Panc1 (cell line): ENCODE results near the gene SDK1. TPM values are rescaled to one million over a fixed set of nuclear protein-coding genes. Genes with fewer than 3 reads are reported as not detected.

Experiments used
- ATAC-seq: fragments of 200-7000 bp; cut with Tn5 transposase; 2 replicates; pipeline ENCODE4 v1.9.1; 2020; ENCODE audit warnings: mild to moderate bottlenecking, moderate library complexity
- BruUV-seq: library from RNA; stranded (reverse); fragments of 400-500 nt; replicated peaks from 2 replicates; lab custom pipeline; 2021; lab: Mats Ljungman, UMichigan
- CTCF ChIA-PET: fragments of 300-600 bp; sonication (Branson Sonifier 250); formaldehyde crosslinking; loops from one replicate; lab custom pipeline; 2022; ENCODE audit warnings: antibody characterized with exemption; lab: Charles Lee
- POLR2A ChIA-PET: fragments of 300-600 bp; sonication (Branson Sonifier 250); formaldehyde crosslinking; loops from one replicate; lab custom pipeline; 2022; ENCODE audit warnings: antibody characterized with exemption; lab: Charles Lee
- DNase-seq: peaks from one replicate; pipeline ENCODE4 v3.0.0-alpha.2; 2010; ENCODE audit warnings: low read depth, low spot score
- H3K27ac ChIP-seq: 2 replicates; pipeline ENCODE4 v1.5.1; 2011; ENCODE audit warnings: mild to moderate bottlenecking, low read length, inconsistent platforms
- H3K27me3 ChIP-seq: fragments of 200-500 bp; sonication (Bioruptor generic); 2 replicates; pipeline ENCODE4 v1.6.0; 2014; ENCODE audit warnings: low read length, inconsistent platforms; ENCODE audit not compliant: control insufficient read depth, insufficient read depth
- H3K36me3 ChIP-seq: fragments of 200-500 bp; sonication (Bioruptor generic); 2 replicates; pipeline ENCODE4 v1.5.1; 2014; ENCODE audit warnings: inconsistent platforms, mild to moderate bottlenecking, low read length, moderate library complexity; ENCODE audit not compliant: control insufficient read depth, insufficient read depth
- H3K4me1 ChIP-seq: 2 replicates; pipeline ENCODE4 v1.5.1; 2011; ENCODE audit warnings: inconsistent platforms, mild to moderate bottlenecking, low read length, moderate library complexity; ENCODE audit not compliant: control insufficient read depth, insufficient read depth
- H3K4me3 ChIP-seq, 2 experiments: 2 replicates each; pipeline ENCODE4 v1.5.1; 2011 to 2012; ENCODE audit warnings: low read depth in 2 of 2, low read length in 2 of 2, mild to moderate bottlenecking in 2 of 2, inconsistent platforms in 1 of 2, moderate library complexity in 1 of 2
- H3K9me3 ChIP-seq: fragments of 200-500 bp; sonication (Bioruptor generic); 2 replicates; pipeline ENCODE4 v1.5.1; 2014; ENCODE audit warnings: low read depth, mild to moderate bottlenecking, inconsistent platforms, low read length, moderate library complexity; ENCODE audit not compliant: control insufficient read depth, insufficient read depth
- POLR2AphosphoS5 ChIP-seq: IDR thresholded peaks from 2 replicates; pipeline ENCODE4 v1.6.1; 2012; ENCODE audit warnings: mild to moderate bottlenecking, low read depth, low read length, moderate library complexity
- SIN3A ChIP-seq: IDR thresholded peaks from 2 replicates; pipeline ENCODE4 v1.6.1; 2012; ENCODE audit warnings: low read depth, mild to moderate bottlenecking, low read length, moderate library complexity, borderline replicate concordance; ENCODE audit not compliant: insufficient read depth
- TCF7L2 ChIP-seq: IDR thresholded peaks from 2 replicates; pipeline ENCODE4 v1.6.1; 2011; ENCODE audit warnings: mild to moderate bottlenecking, low read depth, low read length, inconsistent platforms
- in situ Hi-C: cut with HindIII; loops from 2 replicates; pipeline ENCODE4 v1.10.0; 2016; ENCODE audit warnings: low sequenced_read_pairs, low pct_unique_long_range_greater_than_20kb
- intact Hi-C: fragments of 100-400 bp; cut with micrococcal nuclease; formaldehyde crosslinking; loops from one replicate; pipeline ENCODE4 v1.10.0; 2022; ENCODE audit not compliant: unreplicated experiment
- total RNA-seq: library from RNA; stranded (reverse); gene quantifications from one replicate; pipeline ENCODE4 v1.2.1, GENCODE V29; 2021; ENCODE audit not compliant: unreplicated experiment
- TF ChIP-seq, protein P1 (sequence below): fragments of 450-650 bp; IDR thresholded peaks from 2 replicates; pipeline ENCODE4 v1.5.1; 2017; ENCODE audit warnings: mild to moderate bottlenecking
- TF ChIP-seq, protein P2 (sequence below), 2 experiments: IDR thresholded peaks; 2 replicates each; pipeline ENCODE4 v1.6.1; 2011 to 2012; ENCODE audit warnings: low read depth in 2 of 2, control low read depth in 1 of 2, low read length in 1 of 2, mild to moderate bottlenecking in 1 of 2, moderate library complexity in 1 of 2; ENCODE audit not compliant: insufficient read depth in 1 of 2

SDK1 gene
- total RNA-seq, 1 experiment from 2014 or later, result 47.4 TPM

DNA sequence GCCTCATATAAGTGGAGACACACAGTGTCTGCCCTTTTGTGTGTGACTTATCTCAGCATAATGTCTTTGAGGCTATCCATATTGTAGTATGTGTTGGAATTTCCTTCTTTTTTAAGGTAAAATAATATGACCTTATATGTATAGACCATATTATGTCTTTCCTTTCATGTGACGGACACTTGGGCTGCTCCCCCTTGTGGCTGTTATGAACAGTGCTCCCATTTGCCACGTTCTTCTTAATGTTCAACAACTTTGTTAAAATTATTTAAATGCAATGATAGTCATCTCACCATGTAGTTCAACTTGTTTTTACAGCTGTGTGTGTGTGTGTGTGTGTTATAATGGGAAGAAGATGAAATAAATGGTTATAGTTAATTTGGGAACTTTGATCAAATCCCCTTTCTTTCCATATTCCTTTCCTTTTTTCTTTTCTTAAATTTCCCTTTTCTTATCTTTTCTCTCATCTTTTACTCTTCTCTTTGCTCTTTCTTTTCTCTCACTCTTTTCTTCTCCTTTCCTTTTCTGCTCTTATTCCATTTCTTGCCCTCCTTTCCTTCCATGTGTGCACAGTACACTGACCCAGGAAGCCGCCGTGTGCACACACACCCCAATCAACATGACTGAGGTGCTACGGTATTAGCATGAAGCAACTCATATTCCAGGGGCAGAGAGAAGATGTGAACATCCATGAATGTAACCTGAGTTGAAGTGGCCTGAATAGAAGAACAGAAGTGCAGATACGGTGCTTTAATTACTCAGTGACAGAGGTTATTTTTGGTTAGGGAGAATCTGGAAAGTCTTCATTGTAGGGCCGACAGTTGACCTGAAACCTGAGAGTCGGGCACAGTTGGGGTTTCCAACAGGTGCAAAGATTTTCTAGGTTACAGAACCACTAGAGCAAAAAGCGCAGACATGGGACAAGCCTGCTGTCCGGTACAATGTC is 596.6 kb downstream of the SDK1 start:
- intact Hi-C loops, result loop anchor here (10.0 kb wide), 1 partner anchor 593 kb away; the partner anchor contains the start of gene SDK1
- Histone ChIP-seq H3K9me3 (no peaks in the 10 kb centered on the region), H3K4me1 (peaks cover 3% of the 10 kb centered on the region; the same call in 1 of the 2 replicates), H3K36me3 (no peaks in the 10 kb centered on the region), H3K4me3 (no peak overlapping the region), H3K27ac (peak overlapping the region; percentile 58), H3K27me3 (no peaks in the 10 kb centered on the region)
- ATAC-seq (0 out of 2 replicates have a peak, but pooled peaks have one; percentile 69), DNase-seq (peak; percentile 35)
- CTCF ChIA-PET, result no interaction called here
- BruUV-seq, result TSS peak; percentile 14
- POLR2A ChIA-PET, result interaction anchor here (0.5 kb wide), 1 partner anchor 8 kb away, joined by 5 read pairs; no protein-coding TSS in a partner anchor
- in situ Hi-C loops, result no loop called here
- TF ChIP-seq, protein P1, sequence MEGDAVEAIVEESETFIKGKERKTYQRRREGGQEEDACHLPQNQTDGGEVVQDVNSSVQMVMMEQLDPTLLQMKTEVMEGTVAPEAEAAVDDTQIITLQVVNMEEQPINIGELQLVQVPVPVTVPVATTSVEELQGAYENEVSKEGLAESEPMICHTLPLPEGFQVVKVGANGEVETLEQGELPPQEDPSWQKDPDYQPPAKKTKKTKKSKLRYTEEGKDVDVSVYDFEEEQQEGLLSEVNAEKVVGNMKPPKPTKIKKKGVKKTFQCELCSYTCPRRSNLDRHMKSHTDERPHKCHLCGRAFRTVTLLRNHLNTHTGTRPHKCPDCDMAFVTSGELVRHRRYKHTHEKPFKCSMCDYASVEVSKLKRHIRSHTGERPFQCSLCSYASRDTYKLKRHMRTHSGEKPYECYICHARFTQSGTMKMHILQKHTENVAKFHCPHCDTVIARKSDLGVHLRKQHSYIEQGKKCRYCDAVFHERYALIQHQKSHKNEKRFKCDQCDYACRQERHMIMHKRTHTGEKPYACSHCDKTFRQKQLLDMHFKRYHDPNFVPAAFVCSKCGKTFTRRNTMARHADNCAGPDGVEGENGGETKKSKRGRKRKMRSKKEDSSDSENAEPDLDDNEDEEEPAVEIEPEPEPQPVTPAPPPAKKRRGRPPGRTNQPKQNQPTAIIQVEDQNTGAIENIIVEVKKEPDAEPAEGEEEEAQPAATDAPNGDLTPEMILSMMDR, result peak; percentile 89
- TF ChIP-seq TCF7L2 (no peak), POLR2AphosphoS5 (no peak), SIN3A (no peak)
- TF ChIP-seq, protein P2, sequence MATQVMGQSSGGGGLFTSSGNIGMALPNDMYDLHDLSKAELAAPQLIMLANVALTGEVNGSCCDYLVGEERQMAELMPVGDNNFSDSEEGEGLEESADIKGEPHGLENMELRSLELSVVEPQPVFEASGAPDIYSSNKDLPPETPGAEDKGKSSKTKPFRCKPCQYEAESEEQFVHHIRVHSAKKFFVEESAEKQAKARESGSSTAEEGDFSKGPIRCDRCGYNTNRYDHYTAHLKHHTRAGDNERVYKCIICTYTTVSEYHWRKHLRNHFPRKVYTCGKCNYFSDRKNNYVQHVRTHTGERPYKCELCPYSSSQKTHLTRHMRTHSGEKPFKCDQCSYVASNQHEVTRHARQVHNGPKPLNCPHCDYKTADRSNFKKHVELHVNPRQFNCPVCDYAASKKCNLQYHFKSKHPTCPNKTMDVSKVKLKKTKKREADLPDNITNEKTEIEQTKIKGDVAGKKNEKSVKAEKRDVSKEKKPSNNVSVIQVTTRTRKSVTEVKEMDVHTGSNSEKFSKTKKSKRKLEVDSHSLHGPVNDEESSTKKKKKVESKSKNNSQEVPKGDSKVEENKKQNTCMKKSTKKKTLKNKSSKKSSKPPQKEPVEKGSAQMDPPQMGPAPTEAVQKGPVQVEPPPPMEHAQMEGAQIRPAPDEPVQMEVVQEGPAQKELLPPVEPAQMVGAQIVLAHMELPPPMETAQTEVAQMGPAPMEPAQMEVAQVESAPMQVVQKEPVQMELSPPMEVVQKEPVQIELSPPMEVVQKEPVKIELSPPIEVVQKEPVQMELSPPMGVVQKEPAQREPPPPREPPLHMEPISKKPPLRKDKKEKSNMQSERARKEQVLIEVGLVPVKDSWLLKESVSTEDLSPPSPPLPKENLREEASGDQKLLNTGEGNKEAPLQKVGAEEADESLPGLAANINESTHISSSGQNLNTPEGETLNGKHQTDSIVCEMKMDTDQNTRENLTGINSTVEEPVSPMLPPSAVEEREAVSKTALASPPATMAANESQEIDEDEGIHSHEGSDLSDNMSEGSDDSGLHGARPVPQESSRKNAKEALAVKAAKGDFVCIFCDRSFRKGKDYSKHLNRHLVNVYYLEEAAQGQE (IDR thresholded peaks at IDR 0.05; ENCODE audit: insufficient read depth in 1 of 2, low read depth in 2 of 2, low read length in 1 of 2), result no peak

DNA sequence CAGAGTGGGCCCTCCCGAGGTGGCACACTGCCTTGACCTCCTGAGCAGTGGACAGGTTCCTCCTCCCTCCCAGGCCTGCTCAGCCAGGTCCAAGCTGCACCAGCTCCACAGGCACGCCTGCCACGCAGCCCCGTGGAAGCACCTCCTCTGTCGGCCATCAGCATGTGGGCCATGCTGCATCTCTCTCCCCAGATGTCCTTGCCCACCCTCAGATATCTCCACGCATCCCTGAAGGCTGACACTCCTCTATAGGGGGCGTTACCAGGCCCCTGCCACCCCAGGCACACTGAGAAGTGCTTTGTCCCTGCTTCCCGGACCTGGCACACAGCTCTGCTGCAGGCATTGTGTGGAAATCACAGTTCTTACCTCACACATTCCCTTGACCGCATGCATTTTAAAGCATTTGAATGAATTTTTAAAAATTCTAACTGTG is 598.5 kb downstream of the SDK1 start:
- intact Hi-C loops, result loop anchor here (10.0 kb wide), 1 partner anchor 595 kb away; the partner anchor contains the start of gene SDK1
- Histone ChIP-seq H3K27ac (no peak overlapping the region), H3K36me3 (no peaks in the 10 kb centered on the region), H3K4me3 (no peak overlapping the region), H3K27me3 (no peaks in the 10 kb centered on the region), H3K9me3 (no peaks in the 10 kb centered on the region), H3K4me1 (no peaks in the 10 kb centered on the region)
- ChIA-PET CTCF (interaction anchor here (0.6 kb wide), 1 partner anchor 24 kb away, joined by 3 read pairs; no protein-coding TSS in a partner anchor), POLR2A (interaction anchor here (0.6 kb wide), 1 partner anchor 309 kb away, joined by 11 read pairs; no protein-coding TSS in a partner anchor)
- in situ Hi-C loops, result no loop called here
- DNase-seq (no peak), ATAC-seq (peak; percentile 13; the same call in 1 of the 2 replicates)
- TF ChIP-seq POLR2AphosphoS5 (no peak), TCF7L2 (no peak), SIN3A (no peak)
- TF ChIP-seq, protein P2 (IDR thresholded peaks at IDR 0.05; ENCODE audit: insufficient read depth in 1 of 2, low read depth in 2 of 2, low read length in 1 of 2), result no peak
- TF ChIP-seq, protein P1, result no peak
- BruUV-seq, result no TSS peak
